ENCODE measurements around the gene E2F4.

The E2F4 gene

GRCh38 chr16:67170168-67170948, 21.6 kb upstream of the E2F4 start, which contains the start of gene NOL3:
Gene NOL3, plus strand, starts transcription at chr16:67170538.
- Histone ChIP-seq H4K20me1 (ENCODE audit: insufficient read depth, low read length, poor library complexity, severe bottlenecking) (no peaks in the 10 kb centered on the region), H2AFZ (ENCODE audit: low read length) (peak within 1 kb of the TSS; percentile 83), H3K9ac (ENCODE audit: low read depth, low read length, poor library complexity, severe bottlenecking) (peak within 1 kb of the TSS; percentile 76), H3F3A (ENCODE audit: low read depth) (no peaks in the 10 kb centered on the region), H3K9me2 (replicated peaks; ENCODE audit: low read depth, low read length) (no peaks in the 10 kb centered on the region), H3K27me3 (ENCODE audit: insufficient read depth, low read length, poor library complexity, severe bottlenecking) (no peaks in the 10 kb centered on the region), H3K36me3 (ENCODE audit: insufficient read depth, low read length) (no peaks in the 10 kb centered on the region), H3K9me3 (ENCODE audit: insufficient read depth, low read depth, low read length) (no peaks in the 10 kb centered on the region), H3K4me3 (ENCODE audit: low read length, poor library complexity, severe bottlenecking) (peak within 1 kb of the TSS; percentile 82), H3K4me1 (ENCODE audit: insufficient read depth, low read length, poor library complexity, severe bottlenecking) (peaks cover 32% of the 10 kb centered on the region), H3K4me2 (ENCODE audit: low read depth, low read length, poor library complexity, severe bottlenecking) (peak within 1 kb of the TSS; percentile 99), H3K79me2 (ENCODE audit: insufficient read depth, low read length) (peaks cover 8% of the 10 kb centered on the region; the same call in 1 of the 2 replicates)
- TF ChIP-seq CTCF (conservative IDR thresholded peaks at IDR 0.05; ENCODE audit: low read length) (no peak), EZH2phosphoT487 (IDR thresholded peaks at IDR 0.05; ENCODE audit: borderline replicate concordance) (no peak)

- H3K4me2 ChIP-seq (ENCODE audit: low read depth, low read length, poor library complexity, severe bottlenecking): peak overlapping the region; percentile 99
- no peak for TF ChIP-seq EZH2phosphoT487 (IDR thresholded peaks at IDR 0.05; ENCODE audit: borderline replicate concordance)
- TF ChIP-seq CTCF (conservative IDR thresholded peaks at IDR 0.05; ENCODE audit: low read length): no peak
- H4K20me1 ChIP-seq (ENCODE audit: insufficient read depth, low read length, poor library complexity, severe bottlenecking): no peaks in the 10 kb centered on the region
- H3K4me1 ChIP-seq (ENCODE audit: insufficient read depth, low read length, poor library complexity, severe bottlenecking): peaks cover 32% of the 10 kb centered on the region
- H2AFZ ChIP-seq (ENCODE audit: low read length): peak overlapping the region; percentile 33; the same call in 1 of the 2 replicates
- no peaks in the 10 kb centered on the region for H3F3A ChIP-seq (ENCODE audit: low read depth)
- H3K9ac ChIP-seq (ENCODE audit: low read depth, low read length, poor library complexity, severe bottlenecking): peak overlapping the region; percentile 76
- no peaks in the 10 kb centered on the region for H3K9me3 ChIP-seq (ENCODE audit: insufficient read depth, low read depth, low read length)
- H3K27me3 ChIP-seq (ENCODE audit: insufficient read depth, low read length, poor library complexity, severe bottlenecking): no peaks in the 10 kb centered on the region
- peaks cover 8% of the 10 kb centered on the region; the same call in 1 of the 2 replicates for H3K79me2 ChIP-seq (ENCODE audit: insufficient read depth, low read length)
- peak overlapping the region; percentile 82 for H3K4me3 ChIP-seq (ENCODE audit: low read length, poor library complexity, severe bottlenecking)
- H3K9me2 ChIP-seq (replicated peaks; ENCODE audit: low read depth, low read length): no peaks in the 10 kb centered on the region
- no peaks in the 10 kb centered on the region for H3K36me3 ChIP-seq (ENCODE audit: insufficient read depth, low read length)
These were observed 20.9 kb upstream of the E2F4 start for GRCh38 chr16:67170949-67171649.

GRCh38 chr16:67173323-67173722, 18.6 kb upstream of the E2F4 start:
- peaks cover 36% of the 10 kb centered on the region for H3K4me1 ChIP-seq (ENCODE audit: insufficient read depth, low read length, poor library complexity, severe bottlenecking)
- H3K4me3 ChIP-seq (ENCODE audit: low read length, poor library complexity, severe bottlenecking): peak overlapping the region; percentile 73
- H2AFZ ChIP-seq (ENCODE audit: low read length): peak overlapping the region; percentile 53
- H3K4me2 ChIP-seq (ENCODE audit: low read depth, low read length, poor library complexity, severe bottlenecking): peak overlapping the region; percentile 98
- H3K9ac ChIP-seq (ENCODE audit: low read depth, low read length, poor library complexity, severe bottlenecking): peak overlapping the region; percentile 77
- no peaks in the 10 kb centered on the region for H3K27me3 ChIP-seq (ENCODE audit: insufficient read depth, low read length, poor library complexity, severe bottlenecking)
- peaks cover 8% of the 10 kb centered on the region; the same call in 1 of the 2 replicates for H3K79me2 ChIP-seq (ENCODE audit: insufficient read depth, low read length)
- TF ChIP-seq CTCF (conservative IDR thresholded peaks at IDR 0.05; ENCODE audit: low read length): no peak
- TF ChIP-seq EZH2phosphoT487 (IDR thresholded peaks at IDR 0.05; ENCODE audit: borderline replicate concordance): no peak
- H3K9me2 ChIP-seq (replicated peaks; ENCODE audit: low read depth, low read length): no peaks in the 10 kb centered on the region
- no peaks in the 10 kb centered on the region for H3F3A ChIP-seq (ENCODE audit: low read depth)
- H4K20me1 ChIP-seq (ENCODE audit: insufficient read depth, low read length, poor library complexity, severe bottlenecking): no peaks in the 10 kb centered on the region
- no peaks in the 10 kb centered on the region for H3K36me3 ChIP-seq (ENCODE audit: insufficient read depth, low read length)
- H3K9me3 ChIP-seq (ENCODE audit: insufficient read depth, low read depth, low read length): no peaks in the 10 kb centered on the region
